ENCODE results near the gene BRIP1.

The BRIP1 gene

GRCh38 chr17:61759362-61759761 lies 104.0 kb downstream of the BRIP1 start:
- no peak overlapping the region for H3K27ac ChIP-seq
- TF ChIP-seq ZFX (IDR thresholded peaks at IDR 0.05; ENCODE audit: borderline replicate concordance) (no peak), CTCF (IDR thresholded peaks at IDR 0.05) (no peak)

- TF ChIP-seq CTCF (IDR thresholded peaks at IDR 0.05): no peak
- TF ChIP-seq ZFX (IDR thresholded peaks at IDR 0.05; ENCODE audit: borderline replicate concordance): no peak
- H3K27ac ChIP-seq: no peak overlapping the region
Observed at GRCh38 chr17:61758430-61758829, 104.9 kb downstream of the BRIP1 start.

GRCh38 chr17:61757168-61757567 lies 106.2 kb downstream of the BRIP1 start:
- no peak overlapping the region for H3K27ac ChIP-seq

GRCh38 chr17:61756561-61756960 lies 106.8 kb downstream of the BRIP1 start:
- H3K27ac ChIP-seq: no peak overlapping the region
- TF ChIP-seq ZFX (IDR thresholded peaks at IDR 0.05; ENCODE audit: borderline replicate concordance) (no peak), CTCF (IDR thresholded peaks at IDR 0.05) (no peak)

More at GRCh38 chr17:61757168-61757567, 106.2 kb downstream of the BRIP1 start:
- no peak for TF ChIP-seq CTCF (IDR thresholded peaks at IDR 0.05)
- TF ChIP-seq ZFX (IDR thresholded peaks at IDR 0.05; ENCODE audit: borderline replicate concordance): no peak

- no peak for TF ChIP-seq CTCF (IDR thresholded peaks at IDR 0.05)
- H3K27ac ChIP-seq: no peak overlapping the region
Observed at GRCh38 chr17:61755668-61756067, 107.7 kb downstream of the BRIP1 start.

- TF ChIP-seq CTCF (IDR thresholded peaks at IDR 0.05) (no peak), ZFX (IDR thresholded peaks at IDR 0.05; ENCODE audit: borderline replicate concordance) (no peak)
- H3K27ac ChIP-seq: no peak overlapping the region
Observed at GRCh38 chr17:61755078-61755477, 108.2 kb downstream of the BRIP1 start.

- TF ChIP-seq ZFX (IDR thresholded peaks at IDR 0.05; ENCODE audit: borderline replicate concordance) (no peak), CTCF (IDR thresholded peaks at IDR 0.05) (no peak)
- no peak overlapping the region for H3K27ac ChIP-seq
Observed at GRCh38 chr17:61754124-61754523, 109.2 kb downstream of the BRIP1 start.
